NCI-H1417 (cell line): Measurements from ENCODE around the gene PAX7.

Experiments
- DNase-seq, 3 experiments: peaks; one replicate each; lab custom pipeline; 2025; lab: John Stamatoyannopoulos, UW

The PAX7 gene

GRCh38 chr1:18703041-18703621 is 72.5 kb downstream of the PAX7 start:
- DNase-seq, result no peak

GRCh38 chr1:18705811-18706210 is 75.2 kb downstream of the PAX7 start:
- no peak for DNase-seq

GRCh38 chr1:18707696-18708257 is 77.1 kb downstream of the PAX7 start:
- DNase-seq, result no peak

- DNase-seq, result no peak
Measured at GRCh38 chr1:18710002-18710401, 79.4 kb downstream of the PAX7 start.

- DNase-seq, result no peak
Measured at GRCh38 chr1:18711003-18711402, 80.4 kb downstream of the PAX7 start.

- DNase-seq, result no peak
Measured at GRCh38 chr1:18711536-18712251, 81.0 kb downstream of the PAX7 start.

- no peak for DNase-seq
Measured at GRCh38 chr1:18712252-18712600, 81.6 kb downstream of the PAX7 start.

- no peak for DNase-seq
Measured at GRCh38 chr1:18714404-18715175, 83.9 kb downstream of the PAX7 start.

- no peak for DNase-seq
Measured at GRCh38 chr1:18716112-18716784, 85.6 kb downstream of the PAX7 start.

- no peak for DNase-seq
Measured at GRCh38 chr1:18716785-18717678, 86.4 kb downstream of the PAX7 start.

- DNase-seq, result peak in 1 of 3 experiments; percentile 17
Measured at GRCh38 chr1:18719786-18720451, 89.3 kb downstream of the PAX7 start.

GRCh38 chr1:18721041-18721440 is 90.4 kb downstream of the PAX7 start:
- peak in 1 of 3 experiments; percentile 2 for DNase-seq

- DNase-seq, result no peak
Measured at GRCh38 chr1:18721776-18722175, 91.1 kb downstream of the PAX7 start.

GRCh38 chr1:18722270-18722669 is 91.6 kb downstream of the PAX7 start:
- DNase-seq, result no peak

- no peak for DNase-seq
Measured at GRCh38 chr1:18723206-18723605, 92.6 kb downstream of the PAX7 start.

- DNase-seq, result peak in 2 of 3 experiments; percentile 23 to 48
Measured at GRCh38 chr1:18723701-18724411, 93.2 kb downstream of the PAX7 start.

GRCh38 chr1:18724801-18725200 is 94.2 kb downstream of the PAX7 start:
- no peak for DNase-seq

- DNase-seq, result peak in 1 of 3 experiments; percentile 35
Measured at GRCh38 chr1:18725231-18725895, 94.7 kb downstream of the PAX7 start.

- DNase-seq, result no peak
Measured at GRCh38 chr1:18726368-18726767, 95.7 kb downstream of the PAX7 start.
